Cardiac muscle cell (in vitro differentiated cells and primary cell): ENCODE results near the gene SLC26A4. TPM values are rescaled to one million over a fixed set of nuclear protein-coding genes. Genes with fewer than 3 reads are reported as not detected.

Experiments used
- DNase-seq, 2 donors: peaks; one replicate each; pipeline versions ENCODE4 v3.0.0 to v3.0.0-alpha.2; 2010 to 2017; ENCODE audit warnings: low read depth in 1 of 2, low spot score in 1 of 2
- H3K27ac ChIP-seq: fragments of 200-600 bp; sonication (generic); 2 replicates; pipeline ENCODE4 v1.5.1; 2016
- H3K27me3 ChIP-seq: fragments of 200-600 bp; sonication (generic); 2 replicates; pipeline ENCODE4 v1.6.0; 2016; ENCODE audit warnings: control low read depth
- H3K36me3 ChIP-seq: fragments of 200-600 bp; sonication (generic); 2 replicates; pipeline ENCODE4 v1.5.1; 2016; ENCODE audit warnings: control low read depth
- H3K4me1 ChIP-seq: fragments of 200-600 bp; sonication (generic); 2 replicates; pipeline ENCODE4 v1.8.1; 2017; ENCODE audit warnings: low read depth, mild to moderate bottlenecking, mixed run types
- H3K4me3 ChIP-seq: fragments of 200-600 bp; sonication (generic); 2 replicates; pipeline ENCODE4 v1.5.1; 2016; ENCODE audit warnings: mild to moderate bottlenecking
- H3K9me3 ChIP-seq: fragments of 200-600 bp; sonication (generic); 2 replicates; pipeline ENCODE4 v1.5.1; 2017; ENCODE audit warnings: low read depth, mild to moderate bottlenecking, control low read depth
- CTCF ChIP-seq: IDR thresholded peaks from 2 replicates; pipeline ENCODE4 v1.5.1; 2012; ENCODE audit warnings: low read depth, mild to moderate bottlenecking, low read length
- polyA plus RNA-seq: library from polyadenylated mRNA; unstranded; fragments of >200 nt; fragmentation: Nextera tagmentation; extraction: Ambion mirVana; gene quantifications from 2 replicates; pipeline ENCODE4 v1.2.1, GENCODE V29; 2016
- total RNA-seq: library from RNA; depleted of rRNA; stranded (reverse); fragments of >200 nt; gene quantifications from 2 replicates; pipeline ENCODE4 v1.2.3, GENCODE V29; 2016

SLC26A4 gene
- total and polyA plus RNA-seq, 2 experiments from 2014 or later = 0.89 TPM; not detected in 1

- Histone ChIP-seq H3K36me3 (no peaks in the 10 kb centered on the region), H3K4me1 (no peaks in the 10 kb centered on the region)
- no peak for TF ChIP-seq CTCF
These were observed 28.9 kb downstream of the SLC26A4 start for GRCh38 chr7:107689553-107689952.

GRCh38 chr7:107690084-107690483 lies 29.5 kb downstream of the SLC26A4 start:
- no peak for TF ChIP-seq CTCF
- H3K27ac ChIP-seq = no peak overlapping the region
- no peaks in the 10 kb centered on the region for H3K9me3 ChIP-seq
- H3K4me3 ChIP-seq = no peak overlapping the region
- no peak for DNase-seq
- no peaks in the 10 kb centered on the region for H3K4me1 ChIP-seq
- peaks cover 2% of the 10 kb centered on the region for H3K27me3 ChIP-seq
- H3K36me3 ChIP-seq = no peaks in the 10 kb centered on the region

More at GRCh38 chr7:107689553-107689952, 28.9 kb downstream of the SLC26A4 start:
- no peaks in the 10 kb centered on the region for H3K9me3 ChIP-seq
- peaks cover 2% of the 10 kb centered on the region for H3K27me3 ChIP-seq
- no peak overlapping the region for H3K27ac ChIP-seq
- no peak for DNase-seq
- no peak overlapping the region for H3K4me3 ChIP-seq

- no peaks in the 10 kb centered on the region for H3K4me1 ChIP-seq
- H3K27ac ChIP-seq = no peak overlapping the region
- peak; percentile 19 for TF ChIP-seq CTCF
These were observed 30.0 kb downstream of the SLC26A4 start for GRCh38 chr7:107690611-107691010.

GRCh38 chr7:107691716-107692115 lies 31.1 kb downstream of the SLC26A4 start:
- Histone ChIP-seq H3K27me3 (peaks cover 2% of the 10 kb centered on the region), H3K36me3 (no peaks in the 10 kb centered on the region), H3K27ac (no peak overlapping the region), H3K4me1 (no peaks in the 10 kb centered on the region), H3K4me3 (no peak overlapping the region), H3K9me3 (no peaks in the 10 kb centered on the region)
- peak in 1 of 2 donors; percentile 61 for DNase-seq
- no peak for TF ChIP-seq CTCF

More at GRCh38 chr7:107690611-107691010, 30.0 kb downstream of the SLC26A4 start:
- no peak overlapping the region for H3K4me3 ChIP-seq
- peaks cover 2% of the 10 kb centered on the region for H3K27me3 ChIP-seq
- DNase-seq = peak in 1 of 2 donors; percentile 84
- H3K36me3 ChIP-seq = no peaks in the 10 kb centered on the region
- no peaks in the 10 kb centered on the region for H3K9me3 ChIP-seq

- Histone ChIP-seq H3K4me3 (no peak overlapping the region), H3K27ac (no peak overlapping the region), H3K27me3 (peaks cover 2% of the 10 kb centered on the region)
These were observed 31.9 kb downstream of the SLC26A4 start for GRCh38 chr7:107692501-107692900.

More at GRCh38 chr7:107692501-107692900, 31.9 kb downstream of the SLC26A4 start:
- Histone ChIP-seq H3K9me3 (no peaks in the 10 kb centered on the region), H3K4me1 (no peaks in the 10 kb centered on the region), H3K36me3 (no peaks in the 10 kb centered on the region)
- TF ChIP-seq CTCF = no peak
- no peak for DNase-seq
